D721Med (cell line): ENCODE measurements around the gene TLR9.

Experiments used
- DNase-seq: peaks from one replicate; pipeline ENCODE4 v3.0.0; 2011; ENCODE audit warnings: low spot score; ENCODE audit not compliant: insufficient read length
- FAIRE-seq: peaks from 2 replicates; lab custom pipeline; 2011; peaks lifted over from hg19 to GRCh38; lab: Jason Lieb, UNC
- TF ChIP-seq, protein P1 (sequence below): IDR thresholded peaks from 2 replicates; pipeline ENCODE4 v1.5.1; 2012; ENCODE audit warnings: mild to moderate bottlenecking, control low read depth; ENCODE audit not compliant: insufficient read depth; ENCODE audit errors: missing control alignments

The TLR9 gene

DNA sequence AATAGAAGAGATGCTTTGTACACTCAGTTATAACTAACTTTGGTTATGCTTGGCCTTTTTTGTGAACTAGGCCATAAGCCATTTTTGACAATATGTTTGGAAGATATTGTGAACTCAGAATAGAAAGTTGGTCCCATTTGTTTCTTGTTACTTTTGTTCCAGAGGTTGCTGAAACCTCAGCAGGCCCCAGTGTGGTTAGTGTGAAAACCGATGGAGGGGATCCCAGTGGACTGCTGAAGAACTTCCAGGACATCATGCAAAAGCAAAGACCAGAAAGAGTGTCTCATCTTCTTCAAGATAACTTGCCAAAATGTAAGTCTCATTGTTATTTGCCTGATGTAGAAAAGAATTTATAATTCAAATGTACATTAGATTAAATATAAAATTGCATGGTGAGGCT lies 21.7 kb downstream of the TLR9 start:
- TF ChIP-seq, protein P1, sequence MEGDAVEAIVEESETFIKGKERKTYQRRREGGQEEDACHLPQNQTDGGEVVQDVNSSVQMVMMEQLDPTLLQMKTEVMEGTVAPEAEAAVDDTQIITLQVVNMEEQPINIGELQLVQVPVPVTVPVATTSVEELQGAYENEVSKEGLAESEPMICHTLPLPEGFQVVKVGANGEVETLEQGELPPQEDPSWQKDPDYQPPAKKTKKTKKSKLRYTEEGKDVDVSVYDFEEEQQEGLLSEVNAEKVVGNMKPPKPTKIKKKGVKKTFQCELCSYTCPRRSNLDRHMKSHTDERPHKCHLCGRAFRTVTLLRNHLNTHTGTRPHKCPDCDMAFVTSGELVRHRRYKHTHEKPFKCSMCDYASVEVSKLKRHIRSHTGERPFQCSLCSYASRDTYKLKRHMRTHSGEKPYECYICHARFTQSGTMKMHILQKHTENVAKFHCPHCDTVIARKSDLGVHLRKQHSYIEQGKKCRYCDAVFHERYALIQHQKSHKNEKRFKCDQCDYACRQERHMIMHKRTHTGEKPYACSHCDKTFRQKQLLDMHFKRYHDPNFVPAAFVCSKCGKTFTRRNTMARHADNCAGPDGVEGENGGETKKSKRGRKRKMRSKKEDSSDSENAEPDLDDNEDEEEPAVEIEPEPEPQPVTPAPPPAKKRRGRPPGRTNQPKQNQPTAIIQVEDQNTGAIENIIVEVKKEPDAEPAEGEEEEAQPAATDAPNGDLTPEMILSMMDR: no peak
- no peak for FAIRE-seq
- no peak for DNase-seq

DNA sequence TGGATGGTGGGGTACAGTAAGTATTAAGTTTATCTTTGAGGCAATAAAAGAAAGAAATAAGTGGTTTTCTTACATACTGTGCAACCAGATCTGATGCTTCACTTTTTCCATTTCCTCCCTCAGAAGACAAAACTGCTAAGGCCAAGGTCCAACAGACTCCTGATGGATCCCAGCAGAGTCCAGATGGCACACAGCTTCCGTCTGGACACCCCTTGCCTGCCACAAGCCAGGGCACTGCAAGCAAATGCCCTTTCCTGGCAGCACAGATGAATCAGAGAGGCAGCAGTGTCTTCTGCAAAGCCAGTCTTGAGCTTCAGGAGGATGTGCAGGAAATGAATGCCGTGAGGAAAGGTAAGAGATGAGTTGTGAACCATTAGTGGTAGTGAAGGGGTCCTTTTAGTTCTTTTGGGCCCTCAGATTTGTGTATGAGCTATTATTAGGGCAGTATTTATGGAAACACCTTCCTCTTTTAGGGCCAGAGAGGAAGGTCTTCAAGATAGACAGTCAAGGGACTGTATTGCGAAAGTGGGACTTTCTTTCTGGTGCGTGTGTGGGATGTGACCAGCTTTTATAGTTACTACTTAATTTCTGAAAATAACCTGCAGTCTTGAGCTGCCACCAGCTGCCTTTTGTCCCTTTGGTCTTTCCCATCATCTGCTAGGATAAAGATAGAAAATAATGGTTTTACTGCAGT lies 22.9 kb downstream of the TLR9 start:
- no peak for FAIRE-seq
- DNase-seq: no peak
- TF ChIP-seq, protein P1: no peak

DNA sequence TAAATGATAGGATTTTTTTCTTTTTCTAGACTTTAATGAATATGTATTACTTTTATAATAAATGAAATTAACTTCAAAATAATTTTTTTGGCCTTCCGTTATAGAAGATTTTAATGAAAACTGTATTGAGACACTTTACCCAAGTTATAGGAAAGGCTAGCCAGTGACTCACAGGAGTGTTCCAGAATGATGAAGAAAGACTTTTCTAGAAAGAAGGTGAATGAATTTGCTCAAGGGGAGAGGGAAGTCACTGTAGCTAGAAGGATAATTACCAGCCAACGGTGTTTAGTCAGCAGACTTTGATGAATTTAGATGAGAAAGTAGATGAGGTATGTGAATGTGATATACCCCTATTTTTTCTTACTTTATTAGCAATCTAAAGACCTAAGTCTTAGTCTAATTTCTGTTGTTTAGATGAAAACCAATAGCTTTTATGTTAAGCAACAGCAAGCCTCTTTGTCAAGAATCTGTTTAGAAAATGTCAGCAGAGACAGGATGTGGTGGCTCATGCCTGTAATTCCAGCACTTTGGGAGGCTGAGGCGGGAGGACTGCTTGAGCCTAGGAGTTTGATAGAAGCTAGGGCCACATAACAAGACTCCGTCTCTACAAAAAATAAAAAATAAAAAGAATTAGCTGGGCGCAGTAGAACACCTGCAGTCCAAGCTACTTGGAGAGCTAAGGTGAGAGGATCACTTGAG lies 24.3 kb downstream of the TLR9 start:
- DNase-seq (no peak), FAIRE-seq (no peak)
- TF ChIP-seq, protein P1: no peak

DNA sequence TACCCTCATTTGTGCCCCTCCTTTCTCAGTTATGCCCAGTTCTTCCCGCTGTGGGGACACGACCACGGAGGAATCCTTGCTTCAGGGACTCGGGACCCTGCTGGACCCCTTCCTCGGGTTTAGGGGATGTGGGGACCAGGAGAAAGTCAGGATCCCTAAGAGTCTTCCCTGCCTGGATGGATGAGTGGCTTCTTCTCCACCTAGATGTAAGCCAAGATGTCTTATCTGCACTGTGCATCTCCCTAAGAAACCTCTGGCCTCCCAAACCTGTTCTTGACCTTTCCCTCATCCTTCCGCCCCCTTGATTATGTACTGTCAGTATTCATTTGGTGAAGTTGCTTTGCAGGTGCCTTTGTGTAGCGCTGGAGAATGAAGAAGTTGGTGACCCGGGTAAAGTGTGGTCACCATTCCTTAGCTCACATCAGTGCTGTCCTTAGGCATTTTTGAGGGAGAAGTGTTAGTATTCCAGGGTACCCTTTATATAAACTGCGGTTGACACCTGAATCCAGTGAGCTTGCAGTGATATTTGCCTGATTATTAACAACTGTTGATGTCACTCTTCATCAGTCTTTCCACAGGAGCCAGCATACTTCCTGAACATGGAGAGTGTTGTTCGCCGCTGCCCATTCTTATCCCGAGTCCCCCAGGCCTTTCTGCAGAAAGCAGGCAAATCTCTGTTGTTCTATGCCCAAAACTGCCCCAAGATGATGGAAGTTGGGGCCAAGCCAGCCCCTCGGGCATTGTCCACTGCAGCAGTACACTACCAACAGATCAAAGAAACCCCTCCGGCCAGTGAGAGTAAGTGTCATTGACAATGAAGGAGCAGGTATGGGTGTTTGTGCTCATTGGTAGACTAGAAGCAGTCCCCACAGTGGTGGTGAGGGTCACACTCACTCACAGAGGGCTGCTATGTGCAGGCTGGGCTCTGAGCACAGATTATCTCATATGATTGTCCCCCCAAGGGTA lies 26.5 kb downstream of the TLR9 start:
- no peak for FAIRE-seq
- no peak for DNase-seq
- TF ChIP-seq, protein P1: no peak

DNA sequence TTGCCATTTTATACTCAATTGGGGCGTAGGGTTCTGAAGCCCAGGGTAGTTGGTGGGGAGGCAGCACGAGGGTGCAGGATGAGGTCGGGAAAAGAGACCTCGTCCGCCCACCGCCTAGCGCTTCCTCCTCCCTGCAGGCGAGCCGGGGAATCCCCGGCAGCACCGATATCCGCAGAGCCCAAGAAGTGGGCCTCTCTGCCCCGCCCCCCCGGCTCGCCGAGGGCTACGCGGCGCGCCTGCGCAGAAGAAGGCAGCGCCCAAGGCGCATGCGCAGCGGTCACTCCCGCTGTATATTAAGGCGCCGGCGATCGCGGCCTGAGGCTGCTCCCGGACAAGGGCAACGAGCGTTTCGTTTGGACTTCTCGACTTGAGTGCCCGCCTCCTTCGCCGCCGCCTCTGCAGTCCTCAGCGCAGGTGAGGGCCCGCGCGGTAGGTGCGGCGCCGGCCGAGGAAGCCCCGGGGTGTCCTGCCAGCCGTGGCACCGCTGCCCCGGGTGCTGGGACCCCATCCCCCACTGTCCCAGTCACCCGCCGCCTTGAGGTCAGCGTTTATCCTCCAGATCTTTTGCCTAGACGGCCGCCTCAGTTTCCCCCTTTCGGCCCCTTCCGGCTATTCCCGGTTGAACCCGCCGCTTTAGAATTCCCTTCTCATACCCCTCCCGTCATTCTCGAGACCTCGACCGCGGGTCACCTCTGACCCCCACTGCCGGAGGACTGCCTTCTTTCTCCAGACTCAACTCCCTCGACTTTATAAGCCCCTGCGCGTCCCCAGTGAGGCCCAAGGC lies 27.4 kb downstream of the TLR9 start, which contains the start of gene ALAS1:
Gene ALAS1, plus strand, starts transcription at position 319 of the 784 bp plus-strand sequence. CDS start 1,082 bp downstream, outside the sequence.
- DNase-seq (peak; percentile 97), FAIRE-seq (no peak)
- TF ChIP-seq, protein P1: no peak

DNA sequence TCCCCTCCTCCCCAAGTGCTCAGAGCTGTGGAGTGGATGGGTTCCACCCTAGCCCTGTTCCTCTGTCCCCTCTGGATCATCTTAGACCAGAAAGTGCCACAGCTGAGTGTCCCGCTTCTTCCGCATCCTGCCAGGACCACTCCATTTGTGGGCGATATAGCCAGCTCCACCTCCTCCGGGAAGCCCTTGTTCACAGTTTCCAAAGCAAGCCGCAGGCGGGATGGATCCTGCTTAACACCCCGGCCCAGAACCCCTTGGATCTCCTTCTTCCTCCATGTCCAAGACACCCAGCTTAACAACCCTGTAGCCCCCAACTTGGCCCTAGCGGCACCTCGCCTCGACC lies 28.0 kb downstream of the TLR9 start:
- TF ChIP-seq, protein P1: no peak
- no peak for DNase-seq
- no peak for FAIRE-seq
